Subcutaneous abdominal adipose tissue (tissue), 5 donors: Measurements from ENCODE around the gene POMT2.

ENCODE experiments used
- H3K27ac ChIP-seq: one replicate; pipeline ENCODE4 v1.7.0; 2013; ENCODE audit warnings: low read depth, mild to moderate bottlenecking, inconsistent platforms, low read length, moderate library complexity
- H3K27me3 ChIP-seq, 5 donors: one replicate each; pipeline ENCODE4 v1.7.0; 2013; ENCODE audit warnings: low read length in 5 of 5, inconsistent platforms in 1 of 5; ENCODE audit not compliant: control insufficient read depth in 5 of 5, insufficient read depth in 4 of 5
- H3K36me3 ChIP-seq, 5 donors: one replicate each; pipeline ENCODE4 v1.7.0; 2013; ENCODE audit warnings: low read length in 5 of 5; ENCODE audit not compliant: control insufficient read depth in 5 of 5, insufficient read depth in 5 of 5
- H3K4me1 ChIP-seq, 5 donors: one replicate each; pipeline ENCODE4 v1.7.0; 2013; ENCODE audit warnings: low read length in 5 of 5, mild to moderate bottlenecking in 3 of 5, moderate library complexity in 1 of 5; ENCODE audit not compliant: control insufficient read depth in 5 of 5, insufficient read depth in 5 of 5
- H3K4me3 ChIP-seq, 5 donors: one replicate each; pipeline ENCODE4 v1.7.0; 2013; ENCODE audit warnings: low read length in 5 of 5, low read depth in 1 of 5
- H3K9ac ChIP-seq, 5 donors: one replicate each; pipeline ENCODE4 v1.7.0; 2013; ENCODE audit warnings: low read length in 5 of 5, mild to moderate bottlenecking in 4 of 5, moderate library complexity in 3 of 5
- H3K9me3 ChIP-seq, 5 donors: one replicate each; pipeline ENCODE4 v1.7.0; 2013; ENCODE audit warnings: low read length in 5 of 5; ENCODE audit not compliant: control insufficient read depth in 5 of 5
- donor health status: healthy.
- donor health status: healthy.
- donor health status: healthy.
- donor health status: healthy.
- donor health status: healthy.

Gene POMT2

GRCh38 chr14:77264466-77265186 is 56.1 kb downstream of the POMT2 start:
- no peak overlapping the region for H3K27ac ChIP-seq
- H3K9ac ChIP-seq: no peak overlapping the region
- H3K4me3 ChIP-seq: no peak overlapping the region
- H3K9me3 ChIP-seq: peaks cover 3 to 14% (median 12%) of the 10 kb centered on the region in 5 donors
- H3K4me1 ChIP-seq: no peaks in the 10 kb centered on the region
- H3K36me3 ChIP-seq: no peaks in the 10 kb centered on the region
- peaks cover 10 to 23% (median 19%) of the 10 kb centered on the region in 5 donors for H3K27me3 ChIP-seq

- Histone ChIP-seq H3K36me3 (no peaks in the 10 kb centered on the region), H3K27me3 (peaks cover 0 to 19% (median 11%) of the 10 kb centered on the region in 5 donors), H3K4me3 (no peak overlapping the region), H3K4me1 (no peaks in the 10 kb centered on the region), H3K9me3 (no peaks in the 10 kb centered on the region), H3K9ac (no peak overlapping the region), H3K27ac (no peak overlapping the region)
Observed at GRCh38 chr14:77260631-77261030, 60.1 kb downstream of the POMT2 start.

GRCh38 chr14:77260199-77260598 is 60.5 kb downstream of the POMT2 start:
- peaks cover 0 to 19% (median 11%) of the 10 kb centered on the region in 5 donors for H3K27me3 ChIP-seq
- H3K4me1 ChIP-seq: no peaks in the 10 kb centered on the region
- H3K27ac ChIP-seq: no peak overlapping the region
- no peak overlapping the region for H3K9ac ChIP-seq
- no peaks in the 10 kb centered on the region for H3K9me3 ChIP-seq
- H3K36me3 ChIP-seq: no peaks in the 10 kb centered on the region
- H3K4me3 ChIP-seq: no peak overlapping the region

- Histone ChIP-seq H3K9me3 (no peaks in the 10 kb centered on the region), H3K27me3 (peaks cover 0 to 19% (median 11%) of the 10 kb centered on the region in 5 donors), H3K4me3 (no peak overlapping the region)
Observed at GRCh38 chr14:77259025-77259715, 61.5 kb downstream of the POMT2 start.

GRCh38 chr14:77258566-77258965 is 62.1 kb downstream of the POMT2 start:
- Histone ChIP-seq H3K4me3 (no peak overlapping the region), H3K27me3 (peaks cover 5 to 19% (median 14%) of the 10 kb centered on the region in 5 donors), H3K4me1 (no peaks in the 10 kb centered on the region), H3K27ac (no peak overlapping the region), H3K36me3 (no peaks in the 10 kb centered on the region), H3K9ac (no peak overlapping the region), H3K9me3 (no peaks in the 10 kb centered on the region)

More at GRCh38 chr14:77259025-77259715, 61.5 kb downstream of the POMT2 start:
- Histone ChIP-seq H3K27ac (no peak overlapping the region), H3K9ac (no peak overlapping the region), H3K36me3 (no peaks in the 10 kb centered on the region), H3K4me1 (no peaks in the 10 kb centered on the region)

- H3K9ac ChIP-seq: no peak overlapping the region
- peaks cover 6 to 23% (median 14%) of the 10 kb centered on the region in 5 donors for H3K27me3 ChIP-seq
- no peak overlapping the region for H3K4me3 ChIP-seq
Observed at GRCh38 chr14:77257700-77258099, 63.0 kb downstream of the POMT2 start.

GRCh38 chr14:77256694-77257093 is 64.0 kb downstream of the POMT2 start:
- no peak overlapping the region for H3K4me3 ChIP-seq
- no peaks in the 10 kb centered on the region for H3K9me3 ChIP-seq
- no peaks in the 10 kb centered on the region for H3K36me3 ChIP-seq
- no peak overlapping the region for H3K27ac ChIP-seq
- H3K9ac ChIP-seq: no peak overlapping the region
- H3K27me3 ChIP-seq: peaks cover 6 to 23% (median 14%) of the 10 kb centered on the region in 5 donors
- no peaks in the 10 kb centered on the region for H3K4me1 ChIP-seq

More at GRCh38 chr14:77257700-77258099, 63.0 kb downstream of the POMT2 start:
- Histone ChIP-seq H3K27ac (no peak overlapping the region), H3K9me3 (no peaks in the 10 kb centered on the region), H3K36me3 (no peaks in the 10 kb centered on the region), H3K4me1 (no peaks in the 10 kb centered on the region)

GRCh38 chr14:77253333-77254190 is 67.1 kb downstream of the POMT2 start:
- Histone ChIP-seq H3K9ac (no peak overlapping the region), H3K4me3 (no peak overlapping the region), H3K4me1 (no peaks in the 10 kb centered on the region), H3K27me3 (peaks cover 3 to 13% (median 7%) of the 10 kb centered on the region in 5 donors), H3K9me3 (no peaks in the 10 kb centered on the region), H3K36me3 (no peaks in the 10 kb centered on the region), H3K27ac (no peak overlapping the region)

GRCh38 chr14:77251870-77252269 is 68.8 kb downstream of the POMT2 start:
- H3K4me1 ChIP-seq: no peaks in the 10 kb centered on the region
- no peaks in the 10 kb centered on the region for H3K9me3 ChIP-seq
- no peak overlapping the region for H3K4me3 ChIP-seq
- no peaks in the 10 kb centered on the region for H3K36me3 ChIP-seq
- peaks cover 2 to 9% (median 3%) of the 10 kb centered on the region in 5 donors for H3K27me3 ChIP-seq
- no peak overlapping the region for H3K27ac ChIP-seq
- H3K9ac ChIP-seq: no peak overlapping the region
